Measurements from ENCODE around the gene PHYKPL. TPM values are rescaled to one million over a fixed set of nuclear protein-coding genes. Genes with fewer than 3 reads are reported as not detected.

The PHYKPL gene
- total RNA-seq, 1 experiment from 2014 or later = 78.2 TPM

DNA sequence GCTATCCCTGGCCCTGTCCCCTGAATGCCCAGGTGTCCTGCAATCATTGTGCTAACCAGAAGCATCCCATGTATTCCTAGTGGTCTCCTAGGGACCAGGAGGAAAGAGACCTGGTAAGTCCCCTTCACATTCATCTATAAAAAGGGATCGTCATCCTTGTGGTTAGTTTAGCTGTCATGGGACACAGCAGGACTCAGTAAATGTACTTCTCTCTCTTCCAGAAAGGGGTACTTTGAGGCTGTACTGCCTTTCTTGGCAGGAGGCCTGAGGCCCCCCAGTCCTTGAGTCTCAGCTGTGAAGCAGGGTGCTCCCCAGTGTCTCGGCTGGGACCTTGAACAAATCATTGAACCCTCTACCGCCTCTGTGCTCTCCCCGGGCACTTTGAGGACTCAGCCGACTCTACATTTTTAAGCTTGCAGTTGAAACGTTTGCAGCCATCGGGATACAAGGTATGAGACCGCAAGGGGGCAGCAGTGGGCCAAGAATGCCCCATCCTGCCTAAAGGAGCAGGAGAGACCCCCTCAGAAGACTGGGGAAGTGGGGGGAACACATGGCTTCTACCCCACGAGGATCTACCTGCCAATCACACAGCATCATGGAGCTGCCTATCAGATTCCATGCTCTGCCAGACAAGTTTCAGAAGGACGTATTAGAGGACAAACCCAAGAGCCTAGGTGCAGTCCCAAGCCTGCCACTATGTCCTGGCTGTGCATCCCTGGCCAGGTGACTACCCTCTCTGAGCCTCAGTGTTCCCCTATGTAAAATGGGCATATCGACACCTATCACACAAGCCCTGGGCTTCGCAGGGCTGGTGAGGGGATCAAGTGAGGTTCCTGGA lies 2.4 kb upstream of the PHYKPL start:
- CTCF ChIA-PET = no interaction called here
- Histone ChIP-seq H3K9me3 (no peaks in the 10 kb centered on the region), H3K4me3 (ENCODE audit: low read depth, low read length) (no peak overlapping the region), H3K27me3 (replicated peaks; ENCODE audit: control insufficient read depth, insufficient read depth, low read length) (no peaks in the 10 kb centered on the region), H3K36me3 (ENCODE audit: control insufficient read depth, insufficient read depth, low read length) (0 out of 2 replicates have a peak, but pooled peaks cover 2% of the 10 kb centered on the region), H3K4me1 (peaks cover 14% of the 10 kb centered on the region)
- Mint-ChIP-seq H3K4me3 (ENCODE audit: unreplicated experiment) (no peak overlapping the region), H3K4me1 (ENCODE audit: low read depth, unreplicated experiment) (peaks cover 8% of the 10 kb centered on the region), H3K9me3 (ENCODE audit: unreplicated experiment) (no peaks in the 10 kb centered on the region), H3K27me3 (ENCODE audit: insufficient read depth, unreplicated experiment) (no peaks in the 10 kb centered on the region), H3K36me3 (ENCODE audit: insufficient read depth, unreplicated experiment) (peaks cover 13% of the 10 kb centered on the region), H3K27ac (ENCODE audit: unreplicated experiment) (no peak overlapping the region)
- POLR2A ChIA-PET = no interaction called here
- DNase-seq = peak in 1 of 2 experiments; percentile 68
- TF ChIP-seq, protein P1, sequence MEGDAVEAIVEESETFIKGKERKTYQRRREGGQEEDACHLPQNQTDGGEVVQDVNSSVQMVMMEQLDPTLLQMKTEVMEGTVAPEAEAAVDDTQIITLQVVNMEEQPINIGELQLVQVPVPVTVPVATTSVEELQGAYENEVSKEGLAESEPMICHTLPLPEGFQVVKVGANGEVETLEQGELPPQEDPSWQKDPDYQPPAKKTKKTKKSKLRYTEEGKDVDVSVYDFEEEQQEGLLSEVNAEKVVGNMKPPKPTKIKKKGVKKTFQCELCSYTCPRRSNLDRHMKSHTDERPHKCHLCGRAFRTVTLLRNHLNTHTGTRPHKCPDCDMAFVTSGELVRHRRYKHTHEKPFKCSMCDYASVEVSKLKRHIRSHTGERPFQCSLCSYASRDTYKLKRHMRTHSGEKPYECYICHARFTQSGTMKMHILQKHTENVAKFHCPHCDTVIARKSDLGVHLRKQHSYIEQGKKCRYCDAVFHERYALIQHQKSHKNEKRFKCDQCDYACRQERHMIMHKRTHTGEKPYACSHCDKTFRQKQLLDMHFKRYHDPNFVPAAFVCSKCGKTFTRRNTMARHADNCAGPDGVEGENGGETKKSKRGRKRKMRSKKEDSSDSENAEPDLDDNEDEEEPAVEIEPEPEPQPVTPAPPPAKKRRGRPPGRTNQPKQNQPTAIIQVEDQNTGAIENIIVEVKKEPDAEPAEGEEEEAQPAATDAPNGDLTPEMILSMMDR (IDR thresholded peaks at IDR 0.05; ENCODE audit: insufficient read depth in 1 of 2, low read depth in 1 of 2, low read length in 1 of 2, severe bottlenecking in 1 of 2, unreplicated experiment in 1 of 2) = peak in 1 of 2 experiments; percentile 68
- intact Hi-C loops (cut with micrococcal nuclease; ENCODE audit: unreplicated experiment) = no loop called here
- no TSS peak for BruUV-seq (replicated peaks)

DNA sequence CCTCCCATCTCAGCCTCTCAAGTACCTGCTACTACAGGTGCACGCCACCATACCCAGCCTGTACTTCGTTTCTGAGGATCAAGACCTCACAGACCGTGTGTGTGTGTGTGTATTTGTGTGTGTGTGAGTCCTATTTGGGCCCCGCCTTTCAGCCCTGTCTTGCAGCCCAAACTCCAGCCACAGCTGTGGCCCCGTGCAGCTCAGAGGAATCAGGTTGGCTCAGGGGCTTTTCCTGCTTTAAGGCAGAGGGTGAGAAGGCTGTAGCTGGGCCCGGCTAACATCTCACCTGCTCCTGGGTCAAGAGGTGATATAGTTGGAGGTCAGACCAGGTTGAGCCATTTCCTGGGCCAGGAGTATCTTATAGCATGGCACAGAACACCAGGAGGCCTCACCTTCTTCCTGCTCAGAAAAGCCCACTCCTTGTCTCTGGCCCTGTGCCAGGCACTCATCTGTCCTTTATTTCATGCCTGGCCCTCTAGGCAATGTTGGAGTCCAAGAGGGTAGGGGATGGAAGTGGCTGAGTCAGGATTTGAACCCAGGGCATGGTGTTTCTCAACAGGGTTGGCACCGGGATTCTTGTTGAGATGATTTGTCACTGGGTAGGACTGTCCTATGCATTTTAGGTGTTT lies 1.6 kb upstream of the PHYKPL start:
- H3K36me3 ChIP-seq (ENCODE audit: control insufficient read depth, insufficient read depth, low read length) = 0 out of 2 replicates have a peak, but pooled peaks cover 4% of the 10 kb centered on the region
- H3K4me1 ChIP-seq = peaks cover 14% of the 10 kb centered on the region
- Mint-ChIP-seq H3K36me3 (ENCODE audit: insufficient read depth, unreplicated experiment) (peaks cover 21% of the 10 kb centered on the region), H3K9me3 (ENCODE audit: unreplicated experiment) (no peaks in the 10 kb centered on the region), H3K4me3 (ENCODE audit: unreplicated experiment) (no peak overlapping the region), H3K4me1 (ENCODE audit: low read depth, unreplicated experiment) (peaks cover 12% of the 10 kb centered on the region), H3K27ac (ENCODE audit: unreplicated experiment) (no peak overlapping the region), H3K27me3 (ENCODE audit: insufficient read depth, unreplicated experiment) (no peaks in the 10 kb centered on the region)
- ChIA-PET CTCF (no interaction called here), POLR2A (no interaction called here)
- no peaks in the 10 kb centered on the region for H3K9me3 ChIP-seq
- H3K27me3 ChIP-seq (replicated peaks; ENCODE audit: control insufficient read depth, insufficient read depth, low read length) = no peaks in the 10 kb centered on the region
- H3K4me3 ChIP-seq (ENCODE audit: low read depth, low read length) = no peak overlapping the region
- no peak for DNase-seq
- no TSS peak for BruUV-seq (replicated peaks)
- TF ChIP-seq, protein P1 (IDR thresholded peaks at IDR 0.05; ENCODE audit: insufficient read depth in 1 of 2, low read depth in 1 of 2, low read length in 1 of 2, severe bottlenecking in 1 of 2, unreplicated experiment in 1 of 2) = no peak
- intact Hi-C loops (cut with micrococcal nuclease; ENCODE audit: unreplicated experiment) = no loop called here

DNA sequence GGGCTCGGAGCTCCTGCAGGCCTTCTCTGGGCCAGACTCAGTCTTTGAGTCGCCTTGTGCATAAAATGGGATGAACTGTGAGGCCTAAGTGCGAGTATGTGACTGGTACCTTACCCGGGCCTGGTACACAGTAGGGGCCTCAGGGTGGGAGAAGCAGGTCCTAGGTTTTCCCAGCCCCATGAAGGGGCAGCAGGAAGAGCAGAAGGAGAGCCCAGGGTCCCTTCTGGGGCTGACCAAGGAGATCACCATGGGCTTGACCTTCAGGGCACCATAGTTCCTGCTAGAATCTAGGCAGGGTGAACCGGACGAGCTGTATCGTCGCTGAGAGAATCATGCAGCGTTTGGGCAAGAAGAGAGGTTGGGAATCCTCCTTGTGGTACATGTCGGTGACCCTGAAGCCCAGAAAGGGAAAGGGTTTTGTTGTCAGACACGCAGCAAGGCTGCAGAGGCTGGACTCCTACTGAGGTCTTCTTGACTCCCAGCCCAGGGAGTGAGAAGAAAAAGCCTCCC lies 373 bp upstream of the PHYKPL start:
- Mint-ChIP-seq H3K27ac (ENCODE audit: unreplicated experiment) (no peak overlapping the region), H3K4me3 (ENCODE audit: unreplicated experiment) (peak overlapping the region; percentile 79), H3K9me3 (ENCODE audit: unreplicated experiment) (no peaks in the 10 kb centered on the region), H3K4me1 (ENCODE audit: low read depth, unreplicated experiment) (peaks cover 14% of the 10 kb centered on the region), H3K36me3 (ENCODE audit: insufficient read depth, unreplicated experiment) (peaks cover 33% of the 10 kb centered on the region), H3K27me3 (ENCODE audit: insufficient read depth, unreplicated experiment) (no peaks in the 10 kb centered on the region)
- TSS peak; percentile 56 for BruUV-seq (replicated peaks)
- Histone ChIP-seq H3K4me3 (ENCODE audit: low read depth, low read length) (peak overlapping the region; percentile 78), H3K27me3 (replicated peaks; ENCODE audit: control insufficient read depth, insufficient read depth, low read length) (no peaks in the 10 kb centered on the region), H3K4me1 (peaks cover 14% of the 10 kb centered on the region), H3K36me3 (ENCODE audit: control insufficient read depth, insufficient read depth, low read length) (0 out of 2 replicates have a peak, but pooled peaks cover 4% of the 10 kb centered on the region), H3K9me3 (no peaks in the 10 kb centered on the region)
- no peak for DNase-seq
- CTCF ChIA-PET = no interaction called here
- intact Hi-C loops (cut with micrococcal nuclease; ENCODE audit: unreplicated experiment) = loop anchor here (1.0 kb wide), 1 partner anchor 29 kb away; the partner anchor contains the start of gene HNRNPAB
- TF ChIP-seq, protein P1 (IDR thresholded peaks at IDR 0.05; ENCODE audit: insufficient read depth in 1 of 2, low read depth in 1 of 2, low read length in 1 of 2, severe bottlenecking in 1 of 2, unreplicated experiment in 1 of 2) = no peak
- POLR2A ChIA-PET = interaction anchor here (0.5 to 3.8 kb wide), 3 partner anchors 29 to 103 kb away, joined by 4 to 15 read pairs (median 4); partner anchors contain the start of genes HNRNPAB and NHP2
